ENCODE measurements around the gene NHSL1. TPM values are rescaled to one million over a fixed set of nuclear protein-coding genes. Genes with fewer than 3 reads are reported as not detected.

NHSL1 gene
- total and polyA plus RNA-seq, 2 of the 8 experiments (the other 6 are each of a cell fraction or from before 2014, with no cell fraction given): 7.2 to 32.4 TPM

DNA sequence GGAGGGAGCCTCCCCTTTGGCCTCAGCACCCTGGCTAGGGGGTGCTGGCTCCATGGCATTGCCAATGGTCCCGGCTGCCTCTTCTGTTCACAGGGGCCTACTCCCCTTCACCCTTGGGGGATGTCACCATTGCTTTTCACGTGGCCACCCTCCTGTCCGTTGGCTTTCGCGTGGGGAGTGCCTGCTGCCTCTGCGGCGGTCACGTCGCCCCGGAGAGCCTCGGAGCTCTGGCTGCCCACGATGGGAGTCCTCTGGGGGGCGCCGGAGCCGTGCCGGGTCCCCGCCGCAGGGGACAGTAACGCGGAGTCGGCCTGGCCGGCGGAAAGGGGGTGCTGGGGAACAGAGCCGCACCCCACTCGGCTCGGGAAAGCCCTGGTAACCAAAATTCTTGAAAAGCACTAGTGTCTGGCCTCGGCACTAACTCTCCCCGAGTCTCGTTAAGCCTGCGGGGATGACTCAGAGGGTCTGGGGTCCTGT lies 95.9 kb downstream of the NHSL1 start (continued):
- TF ChIP-seq HDAC2 (IDR thresholded peaks at IDR 0.05; ENCODE audit: borderline replicate concordance in 1 of 2, low read depth in 2 of 2, low read length in 2 of 2) (peak in 1 of 2 experiments; percentile 81; a peak in 2 of 4 replicates), ZNF274 (IDR thresholded peaks at IDR 0.05; ENCODE audit: borderline replicate concordance, extremely low read depth, low read length) (no peak), MAFK (IDR thresholded peaks at IDR 0.05; ENCODE audit: low read depth, low read length) (no peak), SIN3A (conservative IDR thresholded peaks at IDR 0.05 in 1 of 2, IDR thresholded peaks at IDR 0.05 in 1 of 2; ENCODE audit: low read depth in 1 of 2, low read length in 2 of 2) (no peak), TAF1 (IDR thresholded peaks at IDR 0.05; ENCODE audit: low read depth, low read length) (no peak), RAD21 (IDR thresholded peaks at IDR 0.05 in 1 of 2, conservative IDR thresholded peaks at IDR 0.05 in 1 of 2; ENCODE audit: low read depth in 2 of 2, low read length in 2 of 2) (no peak; a peak in 1 of 4 replicates), KDM4A (IDR thresholded peaks at IDR 0.05; ENCODE audit: low read depth, low read length, severe bottlenecking) (no peak), YY1 (IDR thresholded peaks at IDR 0.05; ENCODE audit: low read depth, low read length) (no peak), HDAC6 (IDR thresholded peaks at IDR 0.05; ENCODE audit: low read depth, low read length) (no peak), CHD1 (IDR thresholded peaks at IDR 0.05; ENCODE audit: low read depth, low read length) (no peak), CBX8 (IDR thresholded peaks at IDR 0.05; ENCODE audit: borderline replicate concordance, low read depth, low read length) (no peak), ASH2L (IDR thresholded peaks at IDR 0.05; ENCODE audit: low read length) (no peak), JUND (IDR thresholded peaks at IDR 0.05; ENCODE audit: low read length) (peak; percentile 33; the same call in 1 of the 2 replicates), NANOG (IDR thresholded peaks at IDR 0.05; ENCODE audit: insufficient read depth, low read depth, low read length, poor library complexity, severe bottlenecking) (no peak), SP2 (IDR thresholded peaks at IDR 0.05; ENCODE audit: low read length) (no peak), RFX5 (IDR thresholded peaks at IDR 0.05; ENCODE audit: borderline replicate concordance, low read depth, low read length) (no peak)
- TF ChIP-seq, protein P1, sequence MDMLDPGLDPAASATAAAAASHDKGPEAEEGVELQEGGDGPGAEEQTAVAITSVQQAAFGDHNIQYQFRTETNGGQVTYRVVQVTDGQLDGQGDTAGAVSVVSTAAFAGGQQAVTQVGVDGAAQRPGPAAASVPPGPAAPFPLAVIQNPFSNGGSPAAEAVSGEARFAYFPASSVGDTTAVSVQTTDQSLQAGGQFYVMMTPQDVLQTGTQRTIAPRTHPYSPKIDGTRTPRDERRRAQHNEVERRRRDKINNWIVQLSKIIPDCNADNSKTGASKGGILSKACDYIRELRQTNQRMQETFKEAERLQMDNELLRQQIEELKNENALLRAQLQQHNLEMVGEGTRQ (IDR thresholded peaks at IDR 0.05; ENCODE audit: low read length): no peak
- TF ChIP-seq, protein P2, sequence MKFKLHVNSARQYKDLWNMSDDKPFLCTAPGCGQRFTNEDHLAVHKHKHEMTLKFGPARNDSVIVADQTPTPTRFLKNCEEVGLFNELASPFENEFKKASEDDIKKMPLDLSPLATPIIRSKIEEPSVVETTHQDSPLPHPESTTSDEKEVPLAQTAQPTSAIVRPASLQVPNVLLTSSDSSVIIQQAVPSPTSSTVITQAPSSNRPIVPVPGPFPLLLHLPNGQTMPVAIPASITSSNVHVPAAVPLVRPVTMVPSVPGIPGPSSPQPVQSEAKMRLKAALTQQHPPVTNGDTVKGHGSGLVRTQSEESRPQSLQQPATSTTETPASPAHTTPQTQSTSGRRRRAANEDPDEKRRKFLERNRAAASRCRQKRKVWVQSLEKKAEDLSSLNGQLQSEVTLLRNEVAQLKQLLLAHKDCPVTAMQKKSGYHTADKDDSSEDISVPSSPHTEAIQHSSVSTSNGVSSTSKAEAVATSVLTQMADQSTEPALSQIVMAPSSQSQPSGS (IDR thresholded peaks at IDR 0.05; ENCODE audit: low read length): no peak
